ENCODE results near the gene RAB11FIP3. TPM values are rescaled to one million over a fixed set of nuclear protein-coding genes. Genes with fewer than 3 reads are reported as not detected.
"Not testable (repeated sequence)": the region's sequence is repeated elsewhere in the genome, so short reads cannot be mapped to it uniquely, and the experiment has no call there.

Gene RAB11FIP3
- total RNA-seq, 2 donors from 2014 or later: 39.9 to 45.1 TPM

DNA sequence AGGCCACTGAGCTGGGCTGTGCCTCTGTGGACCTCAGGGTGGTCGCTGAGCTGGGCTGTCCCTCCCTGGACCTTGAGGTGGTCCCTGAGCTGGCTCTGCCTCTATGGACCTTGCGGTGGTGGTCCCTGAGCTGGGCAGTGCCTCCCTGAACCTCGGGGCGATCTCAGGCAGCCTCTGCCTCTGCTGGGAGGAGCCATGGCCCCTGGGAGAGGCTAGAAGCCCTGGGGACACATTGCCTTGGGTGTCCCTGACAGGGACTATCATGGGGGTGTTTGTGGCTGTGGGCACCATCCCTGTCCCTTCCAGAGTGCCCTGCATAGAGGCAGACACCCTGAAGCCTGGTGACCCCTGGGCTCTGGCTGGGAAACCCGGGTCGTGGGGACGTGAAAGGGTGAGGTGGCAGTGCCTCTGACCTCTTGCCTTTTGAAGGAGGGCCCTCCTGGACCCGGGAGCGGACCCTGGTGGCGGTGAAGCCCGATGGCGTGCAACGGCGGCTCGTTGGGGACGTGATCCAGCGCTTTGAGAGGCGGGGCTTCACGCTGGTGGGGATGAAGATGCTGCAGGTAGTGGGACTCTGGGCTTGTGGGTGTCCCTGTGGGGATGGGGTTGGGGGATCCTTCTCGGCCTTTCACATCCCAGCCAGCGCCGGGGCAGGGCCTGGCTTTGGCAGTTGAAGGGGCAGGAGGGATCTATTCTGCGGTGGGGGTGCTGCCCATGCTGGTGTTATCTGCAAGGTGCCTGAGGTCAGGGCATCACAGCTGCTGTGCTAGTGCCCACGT, 26.7 kb upstream of the RAB11FIP3 start:
- DNase-seq (no peak), ATAC-seq (no peak)
- H3K36me3 Mint-ChIP-seq (ENCODE audit: low read depth): no peaks in the 10 kb centered on the region
- peaks cover 11% of the 10 kb centered on the region for H3K4me1 Mint-ChIP-seq
- no peaks in the 10 kb centered on the region for H3K27me3 Mint-ChIP-seq
- H3K4me3 Mint-ChIP-seq: peak overlapping the region; percentile 77
- no peaks in the 10 kb centered on the region for H3K9me3 ChIP-seq (ENCODE audit: control insufficient read depth, low read length, poor library complexity, severe bottlenecking)
- peak overlapping the region; percentile 43 for H3K27ac Mint-ChIP-seq

DNA sequence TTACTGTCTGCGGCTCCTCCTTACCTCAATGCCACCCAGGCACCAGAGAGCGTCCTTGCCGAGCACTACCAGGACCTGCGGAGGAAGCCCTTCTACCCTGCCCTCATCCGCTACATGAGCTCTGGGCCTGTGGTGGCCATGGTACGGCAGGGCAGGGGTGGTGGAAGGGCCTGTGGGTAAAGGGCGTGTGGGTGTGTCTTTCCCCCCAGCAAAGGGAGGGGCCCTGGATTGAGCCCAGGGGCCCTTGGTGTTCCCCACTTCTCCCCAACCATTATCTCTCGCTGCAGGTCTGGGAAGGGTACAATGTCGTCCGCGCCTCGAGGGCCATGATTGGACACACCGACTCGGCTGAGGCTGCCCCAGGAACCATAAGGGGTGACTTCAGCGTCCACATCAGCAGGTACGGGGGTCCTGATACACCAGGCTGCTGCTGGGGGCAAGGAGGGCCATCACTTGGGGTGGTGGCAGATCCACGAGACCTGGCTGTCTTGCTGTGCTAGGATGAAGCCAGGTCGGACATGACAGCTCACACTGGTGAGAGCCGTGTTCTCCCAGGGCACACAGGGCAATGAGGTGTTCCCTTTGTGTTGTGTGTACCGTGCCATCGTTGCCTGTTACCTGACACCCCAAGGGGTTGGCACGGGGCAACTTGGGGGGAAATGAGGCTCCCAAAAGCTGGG, 26.0 kb upstream of the RAB11FIP3 start:
- Mint-ChIP-seq H3K4me3 (peak overlapping the region; percentile 3), H3K4me1 (peaks cover 11% of the 10 kb centered on the region), H3K27me3 (no peaks in the 10 kb centered on the region), H3K36me3 (ENCODE audit: low read depth) (no peaks in the 10 kb centered on the region), H3K27ac (peak overlapping the region; percentile 24)
- DNase-seq (no peak), ATAC-seq (no peak)
- no peaks in the 10 kb centered on the region for H3K9me3 ChIP-seq (ENCODE audit: control insufficient read depth, low read length, poor library complexity, severe bottlenecking)

DNA sequence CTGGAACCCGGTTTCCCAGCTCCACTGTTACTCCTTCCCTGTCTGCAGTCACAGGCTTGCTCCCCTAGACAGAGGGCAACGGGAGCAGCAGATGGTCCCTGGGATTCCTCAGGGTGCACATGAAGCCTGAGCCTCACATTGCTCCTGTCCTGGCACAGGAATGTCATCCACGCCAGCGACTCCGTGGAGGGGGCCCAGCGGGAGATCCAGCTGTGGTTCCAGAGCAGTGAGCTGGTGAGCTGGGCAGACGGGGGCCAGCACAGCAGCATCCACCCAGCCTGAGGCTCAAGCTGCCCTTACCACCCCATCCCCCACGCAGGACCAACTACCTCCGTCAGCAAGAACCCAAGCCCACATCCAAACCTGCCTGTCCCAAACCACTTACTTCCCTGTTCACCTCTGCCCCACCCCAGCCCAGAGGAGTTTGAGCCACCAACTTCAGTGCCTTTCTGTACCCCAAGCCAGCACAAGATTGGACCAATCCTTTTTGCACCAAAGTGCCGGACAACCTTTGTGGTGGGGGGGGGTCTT, 25.3 kb upstream of the RAB11FIP3 start:
- DNase-seq (no peak), ATAC-seq (no peak)
- H3K4me3 Mint-ChIP-seq: peak overlapping the region; percentile 91
- peaks cover 11% of the 10 kb centered on the region for H3K4me1 Mint-ChIP-seq
- no peaks in the 10 kb centered on the region for H3K36me3 Mint-ChIP-seq (ENCODE audit: low read depth)
- H3K27me3 Mint-ChIP-seq: no peaks in the 10 kb centered on the region
- no peaks in the 10 kb centered on the region for H3K9me3 ChIP-seq (ENCODE audit: control insufficient read depth, low read length, poor library complexity, severe bottlenecking)
- peak overlapping the region; percentile 92 for H3K27ac Mint-ChIP-seq

DNA sequence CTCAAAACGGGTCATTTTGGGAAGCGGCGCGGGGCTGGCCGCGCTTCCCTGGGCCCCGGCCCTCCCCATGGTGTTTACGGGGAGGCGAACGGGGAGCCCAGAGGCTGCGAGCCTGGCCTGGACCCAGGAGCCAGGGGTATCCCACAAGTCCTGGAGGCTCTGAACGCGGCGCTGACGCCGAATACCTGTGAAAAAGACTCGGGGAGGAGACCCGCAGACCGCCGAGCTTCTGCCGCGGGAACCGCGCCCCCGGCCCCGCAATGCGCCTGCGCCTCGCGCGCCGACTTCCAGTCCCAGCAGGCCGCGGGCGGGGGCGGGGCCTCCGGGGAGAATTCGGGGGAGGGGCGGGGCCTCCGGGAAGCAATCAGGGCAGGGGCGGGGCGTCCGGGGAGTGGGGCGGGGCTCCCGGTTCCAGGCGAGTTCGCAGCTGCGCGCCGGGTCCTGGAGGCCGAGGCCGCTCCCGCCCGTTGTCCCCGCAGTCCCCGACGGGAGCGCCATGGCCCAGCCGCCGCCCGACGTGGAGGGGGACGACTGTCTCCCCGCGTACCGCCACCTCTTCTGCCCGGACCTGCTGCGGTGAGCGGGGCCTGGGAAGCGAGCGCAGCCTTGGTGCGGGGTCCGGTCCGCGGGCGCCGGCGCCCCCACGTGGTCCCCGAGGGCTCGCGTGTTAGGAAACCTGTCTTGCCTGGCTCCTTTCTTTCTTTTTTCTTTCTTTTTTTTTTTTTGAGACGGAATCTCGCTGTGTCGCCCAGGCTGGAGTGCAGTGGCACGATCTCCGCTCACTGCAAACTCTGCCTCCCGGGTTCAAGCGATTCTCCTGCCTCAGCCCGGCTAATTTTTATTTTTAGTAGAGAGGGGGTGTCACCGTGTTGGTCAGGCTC, 23.7 kb upstream of the RAB11FIP3 start, which contains the start of gene DECR2:
Gene DECR2 (plus strand): TSS at position 418 of the 881 bp plus-strand sequence. CDS start 79 bp downstream, at position 497.
- Mint-ChIP-seq H3K27ac (peak within 1 kb of the TSS; percentile 92), H3K4me1 (peaks cover 5% of the 10 kb centered on the region), H3K27me3 (no peaks in the 10 kb centered on the region), H3K36me3 (ENCODE audit: low read depth) (no peaks in the 10 kb centered on the region), H3K4me3 (peak within 1 kb of the TSS; percentile 91)
- H3K9me3 ChIP-seq (ENCODE audit: control insufficient read depth, low read length, poor library complexity, severe bottlenecking): no peaks in the 10 kb centered on the region
- peak; percentile 86 for ATAC-seq
- peak; percentile 96 to 100 (median 98) for DNase-seq

DNA sequence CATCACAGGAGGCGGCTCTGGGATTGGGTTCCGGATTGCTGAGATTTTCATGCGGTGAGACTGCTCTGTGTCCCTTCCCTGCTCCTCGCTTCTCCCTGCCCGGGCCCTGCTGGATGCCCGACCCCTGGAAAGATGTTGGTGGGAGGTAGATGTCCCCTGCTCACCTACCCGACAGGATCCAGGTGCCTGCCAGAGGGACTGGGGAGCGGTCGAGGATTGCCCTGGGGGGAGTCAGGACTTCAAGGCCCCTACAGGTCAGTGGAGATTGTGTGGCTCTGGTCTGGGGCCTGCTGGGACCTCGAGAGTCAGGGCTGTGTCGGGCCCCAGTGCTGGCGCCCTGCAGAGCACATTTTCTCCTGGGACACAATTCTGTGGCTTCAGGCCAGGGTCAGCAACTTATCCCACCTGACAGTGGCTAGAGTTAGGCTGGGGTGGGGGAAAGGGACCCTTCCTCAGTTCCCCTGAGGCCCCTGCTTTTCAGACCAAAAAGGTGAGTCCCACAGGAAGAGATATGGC, 20.4 kb upstream of the RAB11FIP3 start:
- no peak for DNase-seq

DNA sequence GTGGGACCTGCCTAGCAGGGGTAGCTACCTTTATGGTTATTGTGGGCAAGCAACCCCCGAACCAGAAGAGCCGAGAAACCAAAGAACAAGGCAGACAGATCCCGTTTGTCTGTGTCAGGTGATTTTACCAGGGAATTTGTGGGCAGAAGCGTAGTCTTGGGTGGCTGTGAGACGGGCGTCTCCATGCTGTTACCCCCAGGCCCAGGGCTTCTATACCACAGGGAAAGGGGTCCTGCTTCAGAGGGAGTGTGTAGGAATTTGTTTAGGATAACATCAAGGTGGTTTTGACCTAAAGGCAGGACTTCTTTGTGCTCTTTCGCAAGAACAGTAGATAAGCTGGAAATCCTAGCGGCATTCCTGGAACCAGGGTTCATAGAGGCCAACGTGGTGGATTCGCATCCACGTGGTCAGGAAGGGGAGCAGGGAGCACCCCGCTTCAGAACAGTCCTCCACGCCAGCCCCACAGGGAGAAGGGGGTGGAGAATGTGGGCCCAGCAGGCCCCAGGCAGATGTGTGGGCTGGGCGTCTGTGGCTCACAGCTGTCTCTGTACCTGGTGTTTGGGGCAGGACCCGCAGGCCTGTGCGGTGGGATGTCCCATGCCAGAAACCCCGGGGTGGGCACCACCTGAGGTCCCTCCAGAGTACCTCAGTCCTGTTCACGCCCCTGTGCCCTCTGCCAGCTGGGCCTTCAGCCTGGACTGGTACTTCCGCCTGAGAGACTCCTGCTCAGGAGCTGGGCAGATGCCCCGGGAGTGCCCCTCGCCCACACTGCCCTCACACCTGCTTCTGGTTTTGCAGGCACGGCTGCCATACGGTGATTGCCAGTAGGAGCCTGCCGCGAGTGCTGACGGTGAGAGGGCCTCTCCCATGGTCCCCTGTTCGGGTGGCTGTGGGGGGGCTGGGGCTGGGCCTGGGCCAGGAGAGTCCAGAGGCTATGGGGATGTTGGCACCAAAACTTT, 19.6 kb upstream of the RAB11FIP3 start:
- ATAC-seq (no peak), DNase-seq (no peak)
- Mint-ChIP-seq H3K4me1 (no peaks in the 10 kb centered on the region), H3K36me3 (ENCODE audit: low read depth) (no peaks in the 10 kb centered on the region), H3K4me3 (no peak overlapping the region), H3K27me3 (no peaks in the 10 kb centered on the region), H3K27ac (no peak overlapping the region)
- H3K9me3 ChIP-seq (ENCODE audit: control insufficient read depth, low read length, poor library complexity, severe bottlenecking): no peaks in the 10 kb centered on the region

More for the DNA sequence above, 20.4 kb upstream of the RAB11FIP3 start:
- H3K36me3 Mint-ChIP-seq (ENCODE audit: low read depth): no peaks in the 10 kb centered on the region
- no peak overlapping the region for H3K4me3 Mint-ChIP-seq
- no peak for ATAC-seq
- no peaks in the 10 kb centered on the region for H3K9me3 ChIP-seq (ENCODE audit: control insufficient read depth, low read length, poor library complexity, severe bottlenecking)
- H3K27ac Mint-ChIP-seq: no peak overlapping the region
- peaks cover 4% of the 10 kb centered on the region for H3K4me1 Mint-ChIP-seq
- H3K27me3 Mint-ChIP-seq: no peaks in the 10 kb centered on the region

DNA sequence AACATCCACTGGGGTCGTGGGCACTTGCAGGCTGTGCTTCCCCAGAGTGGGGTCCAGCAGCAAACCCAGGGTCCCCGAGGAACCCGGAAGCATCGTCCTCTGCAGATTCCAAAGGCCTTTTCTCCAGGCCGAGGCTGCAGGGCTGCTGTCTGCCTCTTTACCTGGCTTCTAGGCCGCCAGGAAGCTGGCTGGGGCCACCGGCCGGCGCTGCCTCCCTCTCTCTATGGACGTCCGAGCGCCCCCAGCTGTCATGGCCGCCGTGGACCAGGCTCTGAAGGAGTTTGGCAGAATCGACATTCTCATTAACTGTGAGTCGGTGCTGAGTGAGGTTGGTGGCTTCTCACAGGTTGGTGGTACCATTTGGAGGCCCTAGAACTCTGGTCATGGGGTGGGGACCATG, 18.2 kb upstream of the RAB11FIP3 start:
- Mint-ChIP-seq H3K27me3 (no peaks in the 10 kb centered on the region), H3K4me3 (no peak overlapping the region), H3K4me1 (no peaks in the 10 kb centered on the region), H3K27ac (no peak overlapping the region), H3K36me3 (ENCODE audit: low read depth) (no peaks in the 10 kb centered on the region)
- H3K9me3 ChIP-seq (ENCODE audit: control insufficient read depth, low read length, poor library complexity, severe bottlenecking): no peaks in the 10 kb centered on the region
- DNase-seq: no peak
- no peak for ATAC-seq

DNA sequence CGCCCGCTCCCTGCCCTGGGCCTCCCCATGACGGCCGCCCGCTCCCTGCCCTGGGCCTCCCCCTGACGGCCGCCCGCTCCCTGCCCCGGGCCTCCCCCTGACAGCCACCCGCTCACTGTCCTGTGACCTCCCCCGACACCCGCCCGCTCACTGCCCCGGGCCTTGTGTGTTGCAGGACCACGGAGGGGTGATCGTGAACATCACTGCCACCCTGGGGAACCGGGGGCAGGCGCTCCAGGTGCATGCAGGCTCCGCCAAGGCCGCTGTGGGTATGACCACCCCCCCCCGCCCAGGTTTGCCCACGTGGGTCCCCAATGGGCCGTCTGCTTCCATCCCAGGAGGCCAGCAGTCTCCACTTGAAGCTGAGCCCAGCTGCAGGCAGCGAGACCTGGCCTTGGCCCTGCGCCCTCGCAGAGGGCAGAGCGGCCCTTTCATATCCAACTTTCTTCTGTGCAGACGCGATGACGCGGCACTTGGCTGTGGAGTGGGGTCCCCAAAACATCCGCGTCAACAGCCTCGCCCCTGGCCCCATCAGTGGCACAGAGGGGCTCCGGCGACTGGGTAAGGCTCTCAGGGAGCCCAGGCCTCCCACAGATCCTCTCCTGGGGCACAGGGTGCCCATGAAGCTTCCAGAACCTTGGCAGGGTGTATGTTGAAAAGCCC, 14.8 kb upstream of the RAB11FIP3 start:
- Mint-ChIP-seq H3K4me1 (no peaks in the 10 kb centered on the region), H3K36me3 (ENCODE audit: low read depth) (no peaks in the 10 kb centered on the region), H3K27ac (no peak overlapping the region), H3K27me3 (no peaks in the 10 kb centered on the region), H3K4me3 (no peak overlapping the region)
- no peaks in the 10 kb centered on the region for H3K9me3 ChIP-seq (ENCODE audit: control insufficient read depth, low read length, poor library complexity, severe bottlenecking)
- DNase-seq (no peak), ATAC-seq (no peak)

DNA sequence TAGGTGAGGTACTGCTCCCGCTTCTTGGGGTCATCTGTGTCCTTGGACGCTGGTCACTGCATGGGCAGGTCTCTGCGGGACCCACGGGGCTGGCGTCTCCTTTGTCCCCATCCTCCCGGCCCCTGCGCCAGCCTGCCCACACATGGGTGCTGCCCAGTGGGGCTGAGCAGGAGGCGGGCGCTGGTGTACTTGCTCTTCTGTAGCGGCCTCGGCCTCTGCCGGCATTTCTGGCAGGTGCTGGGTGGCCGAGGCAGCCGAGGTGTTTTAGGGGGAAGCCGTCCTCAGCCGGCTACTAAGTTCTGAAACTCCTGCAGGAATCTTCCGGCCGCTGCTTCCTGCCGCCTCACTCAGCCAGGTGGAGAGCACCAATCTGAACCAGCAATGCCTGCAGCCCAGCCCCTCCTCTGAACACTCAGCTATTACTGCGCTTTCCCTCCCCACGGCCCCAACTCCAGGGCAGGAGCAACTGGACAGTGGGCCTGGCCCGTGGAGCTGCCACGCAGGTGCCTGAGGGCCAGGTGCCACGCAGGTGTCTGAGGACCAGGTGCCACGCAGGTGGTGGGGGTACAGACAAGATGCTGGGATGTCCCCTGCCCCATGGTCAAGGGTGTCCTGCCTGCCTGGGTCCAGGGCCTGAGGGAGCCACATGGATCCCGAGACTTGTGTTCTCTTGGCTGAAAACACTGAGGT, 13.7 kb upstream of the RAB11FIP3 start:
- Mint-ChIP-seq H3K27ac (no peak overlapping the region), H3K4me3 (no peak overlapping the region), H3K4me1 (no peaks in the 10 kb centered on the region), H3K36me3 (ENCODE audit: low read depth) (no peaks in the 10 kb centered on the region), H3K27me3 (no peaks in the 10 kb centered on the region)
- ATAC-seq (no peak), DNase-seq (no peak)
- H3K9me3 ChIP-seq (ENCODE audit: control insufficient read depth, low read length, poor library complexity, severe bottlenecking): no peaks in the 10 kb centered on the region

DNA sequence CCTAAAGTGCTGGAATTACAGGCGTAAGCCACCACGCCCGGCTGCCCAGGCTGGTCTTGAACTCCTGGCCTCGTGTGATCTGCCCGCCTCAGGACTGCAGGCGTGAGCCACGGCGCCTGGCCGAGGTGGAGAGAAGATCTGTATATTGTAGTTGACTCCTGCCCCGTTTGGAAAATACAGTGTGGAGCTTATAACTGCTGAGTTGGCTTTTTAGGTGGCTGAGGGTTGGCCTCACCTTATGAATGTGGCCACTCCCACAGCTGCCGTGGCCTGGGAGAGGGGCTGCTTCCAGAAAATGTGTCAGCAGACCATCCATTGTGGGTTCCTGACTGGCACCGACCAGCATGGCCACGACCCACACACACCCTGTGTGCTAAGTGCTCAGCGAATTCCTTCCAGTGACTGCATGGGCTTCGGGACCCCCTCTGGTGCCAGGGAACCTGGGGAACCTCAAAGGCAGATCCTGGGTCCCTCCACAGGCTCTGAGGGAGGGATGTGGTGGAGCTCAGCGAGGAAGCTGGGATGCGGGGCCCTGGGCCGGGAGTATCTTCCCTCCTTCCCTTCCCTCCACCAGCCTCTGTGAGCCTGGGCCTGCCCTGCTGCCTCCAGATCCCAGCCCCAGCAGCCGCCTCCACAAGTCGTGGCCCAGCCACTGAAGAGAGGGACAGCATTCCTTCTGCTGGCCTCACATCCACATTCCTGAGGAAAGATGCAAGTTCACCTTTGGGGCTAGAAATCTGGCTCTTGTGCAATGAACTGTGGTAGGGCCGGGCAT, 10.9 kb upstream of the RAB11FIP3 start:
- Mint-ChIP-seq H3K4me3 (no peak overlapping the region), H3K4me1 (no peaks in the 10 kb centered on the region), H3K36me3 (ENCODE audit: low read depth) (no peaks in the 10 kb centered on the region), H3K27ac (no peak overlapping the region), H3K27me3 (no peaks in the 10 kb centered on the region)
- H3K9me3 ChIP-seq (ENCODE audit: control insufficient read depth, low read length, poor library complexity, severe bottlenecking): no peaks in the 10 kb centered on the region
- no peak for ATAC-seq
- DNase-seq: no peak

DNA sequence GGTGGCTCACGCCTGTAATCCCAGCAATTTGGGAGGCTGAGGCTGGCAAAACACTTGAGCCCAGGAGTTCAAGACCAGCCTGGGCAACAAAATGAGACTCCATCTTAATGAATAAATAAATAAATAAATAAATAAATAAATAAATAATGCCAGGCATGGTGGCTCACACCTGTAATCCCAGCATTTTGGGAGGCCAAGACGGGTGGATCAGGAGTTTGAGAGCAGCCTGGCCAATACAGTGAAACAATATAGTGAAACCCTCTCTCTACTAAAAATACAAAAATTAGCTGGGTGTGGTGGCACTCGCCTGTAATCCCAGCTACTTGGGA, 10.3 kb upstream of the RAB11FIP3 start:
- not testable (repeated sequence) for H3K9me3 ChIP-seq (ENCODE audit: control insufficient read depth, low read length, poor library complexity, severe bottlenecking); H3K36me3 Mint-ChIP-seq (ENCODE audit: low read depth); H3K27ac Mint-ChIP-seq; H3K27me3 Mint-ChIP-seq; ATAC-seq; H3K4me3 Mint-ChIP-seq; DNase-seq; H3K4me1 Mint-ChIP-seq

Measured in T-helper 17 cell (primary cell).